Left cardiac atrium (tissue), 4 donors: ENCODE results near the gene RSPO1. TPM values are rescaled to one million over a fixed set of nuclear protein-coding genes. Genes with fewer than 3 reads are reported as not detected.

Experiments
- ATAC-seq, 2 donors: fragments of 200-7000 bp; cut with Tn5 transposase; one replicate each; pipeline ENCODE4 v1.9.1; 2020; ENCODE audit warnings: mild to moderate bottlenecking in 2 of 2, moderate library complexity in 2 of 2
- DNase-seq: peaks from one replicate; pipeline ENCODE4 v3.0.0-alpha.2; 2020
- intact Hi-C, 2 donors: fragments of 100-400 bp; cut with DNase I; formaldehyde crosslinking; loops; one replicate each; pipeline versions ENCODE4 v1.14.1 to v1.15.1; 2022 to 2023
- total RNA-seq, 2 donors: library from RNA; stranded (reverse); fragmentation: NEBNext Ultra II Directional; extraction: Animal tissue kit (Norgen Biotek cat#: 25700); gene quantifications; one replicate each; pipeline ENCODE4 v1.2.1, GENCODE V29; 2021
- donor health status: DM: no; HTN: yes; CAD: no.
- donor health status: DM: no; HTN: yes; CAD: no; lungs with severe emphysema.
- donor health status: DM: yes; HTN: yes; CAD: no.
- donor health status: Dilated cardiomyopathy.

Gene RSPO1
- total RNA-seq, 2 donors from 2014 or later = 0.68 to 1.4 TPM

- DNase-seq (no peak), ATAC-seq (no peak)
- intact Hi-C loops = no loop called here
Measured at GRCh38 chr1:37658486-37658885, 23.8 kb upstream of the RSPO1 start.

DNA sequence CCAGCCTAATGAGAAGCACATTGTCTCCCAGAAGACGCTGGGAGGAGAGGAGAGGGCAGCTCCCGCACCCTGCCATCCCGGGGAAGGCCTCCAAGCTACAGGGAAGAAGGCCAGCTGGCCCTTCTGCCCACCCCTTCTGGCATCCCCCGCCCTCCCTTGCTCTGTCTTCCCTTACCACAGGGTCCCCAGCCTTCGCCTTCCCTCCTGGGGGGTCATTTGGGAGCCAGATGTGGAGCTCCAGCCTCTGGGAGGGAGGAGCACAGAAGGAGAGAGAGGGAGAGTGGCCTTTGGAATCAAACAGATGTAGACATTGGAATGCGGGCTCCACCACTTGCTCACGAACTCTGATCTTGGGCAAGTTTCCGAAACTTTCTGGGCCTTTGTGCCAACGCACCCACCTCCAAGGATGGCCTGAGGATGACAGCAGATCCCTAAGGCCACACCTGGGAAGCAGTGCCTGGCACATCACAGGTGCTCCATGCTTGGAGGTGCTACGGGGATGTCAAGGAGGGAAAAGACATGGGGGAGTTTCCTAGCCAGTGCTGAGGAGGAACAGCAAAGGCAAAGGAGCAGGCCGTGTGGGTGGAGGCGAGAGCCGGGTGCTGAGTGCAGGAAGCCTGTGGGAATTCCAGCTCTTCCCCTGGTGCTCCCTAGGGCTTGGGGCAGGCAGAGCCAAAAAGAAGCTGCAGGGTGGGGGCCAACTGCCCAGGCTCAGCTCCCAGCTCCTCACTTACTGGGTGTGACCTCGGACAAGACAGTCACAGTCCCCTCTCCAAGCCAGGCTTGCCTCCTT lies 23.1 kb upstream of the RSPO1 start:
- ATAC-seq = no peak
- intact Hi-C loops = no loop called here
- no peak for DNase-seq

DNA sequence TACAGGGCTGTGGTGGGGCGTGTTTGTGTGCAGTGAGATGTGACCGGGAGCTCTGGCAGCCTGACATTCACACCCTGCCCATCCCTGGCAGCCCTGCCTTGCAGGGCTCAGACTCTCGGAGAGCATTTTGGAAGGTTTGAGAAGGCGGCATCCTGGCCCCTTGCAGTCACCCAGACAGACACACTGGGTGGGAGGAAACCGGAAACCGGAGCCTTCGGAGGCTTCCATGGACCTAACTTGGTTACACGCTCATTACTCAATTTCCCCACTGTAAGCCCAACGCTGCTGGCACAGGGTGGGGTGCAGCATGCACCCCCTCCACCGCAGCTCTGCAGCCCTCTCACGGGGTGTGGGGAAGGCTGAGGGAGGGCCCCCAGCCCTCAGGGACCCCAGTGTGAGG lies 22.2 kb upstream of the RSPO1 start:
- ATAC-seq (no peak), DNase-seq (no peak)
- intact Hi-C loops = no loop called here

DNA sequence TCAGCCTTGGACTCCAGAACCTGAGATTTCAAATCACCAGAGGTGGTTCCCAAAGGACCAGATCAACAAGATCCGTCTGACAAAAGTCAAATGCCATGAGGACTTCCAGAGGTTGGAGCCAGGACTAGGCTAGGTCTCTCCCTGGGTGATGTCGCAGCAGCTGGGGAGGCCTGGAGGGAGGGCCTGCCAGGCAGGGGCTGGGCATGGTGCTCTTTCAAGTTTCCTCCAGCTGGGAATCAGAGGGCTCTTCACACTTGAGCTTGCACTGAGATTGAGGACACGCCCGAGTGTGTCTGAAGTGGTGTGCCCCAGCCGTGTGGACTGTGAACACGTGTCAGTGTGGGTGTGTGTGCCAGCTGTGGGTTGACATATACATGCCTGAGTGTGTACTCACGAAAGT lies 21.3 kb upstream of the RSPO1 start:
- intact Hi-C loops = no loop called here
- no peak for DNase-seq
- no peak for ATAC-seq

DNA sequence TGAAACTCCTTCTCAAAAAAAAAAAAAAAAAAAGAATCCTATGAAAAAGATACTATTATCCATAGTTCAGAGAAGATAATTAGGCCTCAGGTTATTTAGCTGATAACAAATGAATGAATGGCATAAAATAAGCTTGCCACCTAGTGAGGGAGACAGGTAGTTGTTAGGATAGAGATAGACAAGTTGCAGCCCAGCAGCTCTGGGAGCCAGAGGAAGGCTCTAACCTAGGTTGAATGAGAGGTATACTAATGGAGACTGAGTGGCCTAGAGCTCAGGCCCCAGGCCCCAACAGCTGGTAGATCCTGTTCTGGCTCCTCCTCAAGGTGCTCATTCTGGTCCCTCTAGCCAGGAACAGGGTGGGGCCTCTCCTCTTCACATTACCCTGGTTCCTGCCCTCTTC lies 20.6 kb upstream of the RSPO1 start:
- intact Hi-C loops = no loop called here
- DNase-seq (no peak), ATAC-seq (no peak)

DNA sequence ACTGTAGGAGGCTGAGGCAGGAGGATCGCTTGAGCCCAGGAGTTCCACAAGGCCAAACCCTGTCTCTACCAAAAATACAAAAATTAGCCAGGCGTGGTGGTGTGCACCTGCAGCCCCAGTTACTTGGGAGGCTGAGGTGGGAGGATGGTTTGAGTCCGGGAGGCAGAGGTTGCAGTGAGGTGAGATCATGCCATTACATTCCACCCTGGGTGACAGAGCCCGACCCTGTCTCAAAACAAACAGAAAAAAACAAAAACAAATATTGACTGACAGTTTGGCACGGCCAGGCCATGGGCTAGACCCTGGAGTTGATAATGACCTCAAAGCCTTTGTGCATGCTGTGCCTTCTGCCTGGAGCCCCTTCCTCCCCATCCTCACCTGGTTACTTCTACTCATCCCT lies 19.2 kb upstream of the RSPO1 start:
- DNase-seq = no peak
- no peak for ATAC-seq
- intact Hi-C loops = no loop called here

- DNase-seq = no peak
- ATAC-seq = no peak
- intact Hi-C loops = no loop called here
Measured at GRCh38 chr1:37652976-37653375, 18.3 kb upstream of the RSPO1 start.

- intact Hi-C loops = no loop called here
- ATAC-seq (no peak), DNase-seq (no peak)
Measured at GRCh38 chr1:37651803-37652202, 17.1 kb upstream of the RSPO1 start.

- no peak for DNase-seq
- intact Hi-C loops = no loop called here
- no peak for ATAC-seq
Measured at GRCh38 chr1:37650721-37651120, 16.0 kb upstream of the RSPO1 start.

DNA sequence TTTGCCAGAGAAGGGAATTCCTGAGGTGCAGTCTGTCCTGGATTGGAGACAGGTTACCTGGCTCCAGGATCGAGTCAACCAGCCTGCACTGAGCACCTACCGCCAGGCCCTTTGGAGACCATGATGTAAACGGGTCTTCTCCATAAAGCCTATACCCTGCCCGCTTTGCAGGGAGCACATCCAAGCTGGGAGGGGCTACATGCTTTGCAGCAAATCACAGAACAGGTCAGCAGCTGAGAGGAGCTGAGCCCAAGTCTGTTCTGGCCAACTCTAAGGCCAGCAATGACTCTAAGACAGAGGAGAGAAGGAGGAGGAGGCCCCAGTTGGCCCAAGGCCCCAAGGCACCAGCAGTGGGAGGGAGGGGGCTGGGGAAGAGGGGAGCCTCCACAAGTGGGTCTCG lies 15.5 kb upstream of the RSPO1 start:
- intact Hi-C loops = no loop called here
- peak; percentile 12 to 87 for ATAC-seq
- DNase-seq = no peak

- no peak for ATAC-seq
- no peak for DNase-seq
- intact Hi-C loops = no loop called here
Measured at GRCh38 chr1:37647281-37647680, 12.6 kb upstream of the RSPO1 start.

GRCh38 chr1:37641059-37641458 lies 6.4 kb upstream of the RSPO1 start:
- intact Hi-C loops = no loop called here
- ATAC-seq = no peak

GRCh38 chr1:37636435-37636834 lies 1.7 kb upstream of the RSPO1 start:
- DNase-seq (no peak), ATAC-seq (no peak)
- intact Hi-C loops = no loop called here

More at GRCh38 chr1:37641059-37641458, 6.4 kb upstream of the RSPO1 start:
- no peak for DNase-seq

GRCh38 chr1:37634992-37635902 lies 555 bp upstream of the RSPO1 start:
- DNase-seq = no peak
- ATAC-seq = peak in 1 of 2 donors; percentile 7
- intact Hi-C loops = no loop called here

DNA sequence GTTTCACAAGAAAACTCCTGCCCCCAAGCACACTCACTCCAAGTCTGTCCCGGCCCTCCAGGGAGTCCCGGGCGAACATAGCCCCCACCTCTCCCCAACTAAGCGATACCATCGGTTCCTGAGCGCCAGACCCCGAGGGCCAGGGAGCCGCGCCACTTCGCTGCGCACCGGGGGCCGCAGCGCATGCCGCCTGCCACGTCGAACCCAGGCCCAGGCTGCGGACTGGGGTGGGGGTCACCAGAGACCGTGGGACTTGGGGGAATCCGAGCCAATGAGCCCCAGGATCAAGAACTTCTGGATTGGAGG lies 801 bp downstream of the RSPO1 start:
- intact Hi-C loops = no loop called here
- DNase-seq (no peak), ATAC-seq (peak in 1 of 2 donors; percentile 12)

DNA sequence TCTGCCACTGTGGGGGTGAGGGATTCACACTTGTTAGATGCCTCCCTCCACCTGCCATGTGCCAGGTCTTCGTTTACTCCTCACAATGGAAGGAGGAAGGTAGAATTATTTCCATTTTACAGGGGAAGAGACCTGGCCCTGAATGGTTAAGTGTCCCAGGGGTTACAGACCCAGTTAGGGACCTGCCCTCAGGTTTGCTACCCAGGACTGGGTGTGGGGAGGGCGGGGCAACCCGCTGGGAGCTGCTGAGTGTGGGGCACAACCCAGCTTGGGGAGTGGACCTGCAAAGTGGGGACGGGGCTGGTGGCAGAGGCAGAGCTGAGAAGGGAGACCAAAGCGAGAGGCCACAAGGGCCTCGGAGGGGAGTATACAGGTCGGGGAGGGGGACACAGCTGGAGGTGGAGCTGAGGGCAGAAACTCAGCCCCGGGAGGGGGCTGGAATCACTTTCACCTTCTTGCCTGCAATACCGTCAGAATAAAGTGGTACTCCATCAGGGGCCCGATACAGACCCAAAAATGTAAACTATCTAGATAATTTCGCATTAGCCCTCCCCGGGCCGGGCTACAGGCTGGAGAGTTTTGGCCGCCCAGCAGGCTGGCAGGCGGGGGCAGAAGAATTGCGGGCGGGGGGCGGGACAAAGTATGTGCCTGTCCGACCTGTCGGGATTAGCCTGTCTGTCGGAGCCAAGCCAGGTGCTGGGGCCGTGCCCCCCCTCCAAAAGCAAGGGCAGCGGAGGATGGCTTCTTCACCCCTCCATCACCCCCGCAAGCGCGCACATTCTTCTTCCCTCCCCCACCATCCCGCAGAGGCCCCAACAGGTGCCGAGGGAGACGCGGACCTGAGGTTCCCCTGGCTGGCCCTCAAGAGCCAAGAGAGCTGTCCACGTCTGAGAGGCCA lies 1.4 kb downstream of the RSPO1 start:
- no peak for ATAC-seq
- intact Hi-C loops = no loop called here
- DNase-seq = no peak

GRCh38 chr1:37631036-37631435 lies 3.7 kb downstream of the RSPO1 start:
- intact Hi-C loops = no loop called here
- ATAC-seq (no peak), DNase-seq (no peak)

GRCh38 chr1:37630426-37631028 lies 4.2 kb downstream of the RSPO1 start:
- no peak for DNase-seq
- ATAC-seq = peak in 1 of 2 donors; percentile 9
- intact Hi-C loops = no loop called here

GRCh38 chr1:37629726-37630425 lies 4.8 kb downstream of the RSPO1 start:
- no peak for ATAC-seq
- intact Hi-C loops = no loop called here

More at GRCh38 chr1:37629726-37630425, 4.8 kb downstream of the RSPO1 start:
- no peak for DNase-seq
